Choroid plexus epithelial cell (primary cell): ENCODE data around the gene SLC24A3.
"Not testable (repeated sequence)": the region's sequence is repeated elsewhere in the genome, so short reads cannot be mapped to it uniquely, and the experiment has no call there.

Experiments
- DNase-seq: peaks from one replicate; pipeline ENCODE4 v3.0.0-alpha.2; 2010; ENCODE audit warnings: low read depth
- H3K4me3 ChIP-seq: 2 replicates; pipeline ENCODE4 v1.5.1; 2011; ENCODE audit warnings: low read depth, mild to moderate bottlenecking, control low read depth, low read length, moderate library complexity
- TF ChIP-seq, protein P1 (sequence below): conservative IDR thresholded peaks from 2 replicates; pipeline ENCODE4 v1.5.1; 2011; ENCODE audit warnings: low read depth, mild to moderate bottlenecking, control low read depth, inconsistent platforms, low read length, moderate library complexity

The SLC24A3 gene

DNA sequence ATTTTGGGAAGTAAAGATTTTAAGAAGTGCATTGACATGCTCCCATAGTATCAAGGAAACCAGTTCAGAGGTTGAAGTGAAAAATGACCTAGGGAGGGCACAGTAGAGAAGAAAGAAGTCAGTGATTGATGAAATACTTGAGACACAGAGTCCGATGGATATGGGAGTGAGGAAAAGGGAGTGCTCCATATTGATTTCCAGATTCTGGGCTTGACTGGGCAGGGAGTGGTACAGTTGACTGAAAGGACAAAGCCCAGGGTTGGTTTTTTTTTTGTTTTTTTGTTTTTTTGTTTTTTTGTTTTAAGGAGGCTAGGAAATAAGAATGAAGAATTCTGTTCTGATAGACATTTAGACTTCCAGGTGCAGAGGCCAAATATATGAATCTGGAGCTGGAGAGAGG lies 458.9 kb downstream of the SLC24A3 start:
- H3K4me3 ChIP-seq = no peak overlapping the region
- TF ChIP-seq, protein P1, sequence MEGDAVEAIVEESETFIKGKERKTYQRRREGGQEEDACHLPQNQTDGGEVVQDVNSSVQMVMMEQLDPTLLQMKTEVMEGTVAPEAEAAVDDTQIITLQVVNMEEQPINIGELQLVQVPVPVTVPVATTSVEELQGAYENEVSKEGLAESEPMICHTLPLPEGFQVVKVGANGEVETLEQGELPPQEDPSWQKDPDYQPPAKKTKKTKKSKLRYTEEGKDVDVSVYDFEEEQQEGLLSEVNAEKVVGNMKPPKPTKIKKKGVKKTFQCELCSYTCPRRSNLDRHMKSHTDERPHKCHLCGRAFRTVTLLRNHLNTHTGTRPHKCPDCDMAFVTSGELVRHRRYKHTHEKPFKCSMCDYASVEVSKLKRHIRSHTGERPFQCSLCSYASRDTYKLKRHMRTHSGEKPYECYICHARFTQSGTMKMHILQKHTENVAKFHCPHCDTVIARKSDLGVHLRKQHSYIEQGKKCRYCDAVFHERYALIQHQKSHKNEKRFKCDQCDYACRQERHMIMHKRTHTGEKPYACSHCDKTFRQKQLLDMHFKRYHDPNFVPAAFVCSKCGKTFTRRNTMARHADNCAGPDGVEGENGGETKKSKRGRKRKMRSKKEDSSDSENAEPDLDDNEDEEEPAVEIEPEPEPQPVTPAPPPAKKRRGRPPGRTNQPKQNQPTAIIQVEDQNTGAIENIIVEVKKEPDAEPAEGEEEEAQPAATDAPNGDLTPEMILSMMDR = no peak
- no peak for DNase-seq

DNA sequence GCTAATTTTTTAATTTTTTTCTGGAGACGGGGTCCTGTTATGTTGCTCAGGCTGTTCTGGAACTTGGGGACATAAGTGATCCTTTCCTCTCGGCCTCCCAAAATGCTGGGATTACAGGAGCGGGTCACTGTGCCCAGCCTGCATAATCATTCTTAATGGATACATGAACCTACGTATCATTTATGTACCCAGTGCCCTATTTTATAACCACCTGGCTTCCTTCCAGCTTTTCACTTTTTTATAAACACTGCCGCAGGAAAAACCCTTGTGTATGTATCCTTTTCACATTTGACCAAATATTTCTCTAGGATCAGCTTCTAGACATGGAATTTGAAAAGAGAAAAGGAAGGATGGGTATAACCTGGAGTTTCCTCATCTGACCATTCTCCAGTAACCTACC lies 460.1 kb downstream of the SLC24A3 start:
- no peak for DNase-seq
- H3K4me3 ChIP-seq = no peak overlapping the region
- TF ChIP-seq, protein P1 = no peak

DNA sequence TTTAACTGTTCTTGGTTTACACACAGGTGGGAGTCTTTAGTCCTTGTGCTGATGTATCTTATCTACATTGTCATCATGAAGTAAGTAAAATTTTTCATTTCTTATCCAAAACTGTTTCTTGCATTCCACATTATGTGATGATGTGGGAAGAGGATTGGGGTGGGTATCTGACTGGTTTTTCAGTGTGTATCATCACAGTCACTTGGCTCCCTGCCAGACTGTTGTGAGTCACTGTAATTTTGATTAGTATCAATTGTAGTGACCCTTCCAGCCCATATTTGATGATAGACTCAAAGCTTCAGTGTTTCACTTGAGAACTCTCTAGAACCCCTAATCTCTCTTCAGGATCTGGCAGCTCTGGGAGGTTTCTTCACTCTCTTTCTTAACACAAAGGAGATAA lies 461.1 kb downstream of the SLC24A3 start:
- no peak overlapping the region for H3K4me3 ChIP-seq
- TF ChIP-seq, protein P1 = no peak
- no peak for DNase-seq

DNA sequence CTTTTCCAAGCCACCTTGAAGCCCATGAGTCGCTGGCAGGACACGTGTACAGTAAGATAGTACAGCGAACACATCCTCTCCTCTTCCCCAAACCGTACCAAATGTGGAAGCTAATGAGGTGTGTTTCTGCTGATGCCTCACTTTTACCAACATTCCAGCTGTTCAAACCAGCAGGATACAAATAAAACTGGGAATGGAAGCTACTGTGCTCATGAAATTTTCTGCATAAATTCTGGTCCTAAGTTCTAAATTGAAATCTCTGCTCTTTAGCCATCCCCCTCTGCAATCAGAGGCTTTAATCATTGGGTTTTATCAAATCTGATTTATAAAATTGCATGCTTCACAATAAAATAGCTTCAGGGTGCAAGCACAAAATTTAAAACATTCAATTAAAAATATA lies 463.8 kb downstream of the SLC24A3 start:
- DNase-seq = no peak
- TF ChIP-seq, protein P1 = no peak
- no peak overlapping the region for H3K4me3 ChIP-seq

DNA sequence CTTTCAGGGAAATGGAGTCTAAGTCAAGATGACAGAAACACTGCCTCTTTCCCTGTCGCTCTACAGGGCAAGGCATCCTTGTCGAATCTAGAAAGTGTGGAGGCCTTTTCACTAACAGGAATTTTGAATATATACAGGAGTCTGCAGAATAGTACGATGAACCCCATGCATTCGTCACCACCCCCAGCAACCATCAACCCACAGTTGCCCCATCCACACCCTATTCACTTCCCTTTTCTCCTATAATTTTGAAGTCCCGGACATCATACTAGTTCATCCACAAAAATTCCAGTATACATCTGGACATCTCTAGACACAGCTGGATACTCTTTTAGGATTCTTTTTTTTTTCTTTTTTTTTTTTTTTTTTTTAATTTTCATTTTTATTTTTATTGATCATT lies 464.9 kb downstream of the SLC24A3 start:
- TF ChIP-seq, protein P1 = no peak
- no peak for DNase-seq
- no peak overlapping the region for H3K4me3 ChIP-seq

DNA sequence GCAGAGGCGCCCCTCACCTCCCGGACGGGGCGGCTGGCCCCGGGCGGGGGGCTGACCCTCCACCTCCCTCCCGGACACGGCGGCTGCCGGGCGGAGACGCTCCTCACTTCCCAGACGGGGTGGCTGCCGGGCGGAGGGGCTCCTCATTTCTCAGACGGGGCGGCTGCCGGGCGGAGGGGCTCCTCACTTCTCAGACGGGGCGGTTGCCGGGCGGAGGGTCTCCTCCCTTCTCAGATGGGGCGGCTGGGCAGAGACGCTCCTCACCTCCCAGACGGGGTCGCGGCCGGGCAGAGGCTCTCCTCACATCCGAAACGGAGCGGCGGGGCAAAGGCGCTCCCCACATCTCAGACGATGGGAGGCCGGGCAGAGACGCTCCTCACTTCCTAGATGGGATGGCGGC lies 466.1 kb downstream of the SLC24A3 start:
- H3K4me3 ChIP-seq, DNase-seq: not testable (repeated sequence)

DNA sequence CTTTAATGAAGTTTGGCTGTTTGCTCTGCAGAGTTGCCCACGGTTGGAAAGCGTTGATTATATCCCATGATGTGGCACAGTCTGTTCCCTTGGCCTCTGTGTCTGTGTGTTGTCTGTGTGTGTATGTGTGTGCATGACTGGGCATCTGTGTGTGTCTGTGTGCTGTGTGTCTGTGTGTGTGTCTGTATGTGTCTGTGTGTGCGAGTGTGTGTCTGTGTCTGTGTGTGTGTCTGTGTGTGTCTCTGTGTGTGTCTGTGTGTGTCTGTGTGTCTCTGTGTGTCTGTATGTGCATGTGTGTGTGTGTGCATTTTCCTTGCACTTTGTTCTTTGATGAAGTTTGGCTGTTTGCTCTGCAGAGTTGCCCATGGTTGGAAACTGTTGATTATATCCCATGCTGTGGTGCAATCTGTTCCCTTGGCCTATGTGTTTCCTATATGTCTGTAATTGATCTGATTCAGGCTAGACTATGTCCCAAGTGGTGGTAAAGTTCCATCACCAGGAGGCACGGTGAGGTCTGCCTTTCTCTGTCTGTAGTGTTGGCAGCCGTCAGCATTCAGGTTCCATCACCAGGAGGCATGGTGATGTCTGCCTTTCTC lies 467.6 kb downstream of the SLC24A3 start:
- TF ChIP-seq, protein P1 = no peak
- no peak for DNase-seq
- no peak overlapping the region for H3K4me3 ChIP-seq
